ENCODE measurements around the gene BDP1.
"Not testable (repeated sequence)": the region's sequence is repeated elsewhere in the genome, so short reads cannot be mapped to it uniquely, and the experiment has no call there.

Gene BDP1

GRCh38 chr5:71475788-71476384 is 20.4 kb downstream of the BDP1 start:
- DNase-seq = no peak

- DNase-seq = no peak
Measured at GRCh38 chr5:71481441-71481840, 26.0 kb downstream of the BDP1 start.

- DNase-seq = no peak
Measured at GRCh38 chr5:71482132-71482531, 26.7 kb downstream of the BDP1 start.

GRCh38 chr5:71483355-71483754 is 27.9 kb downstream of the BDP1 start:
- DNase-seq = no peak

GRCh38 chr5:71492817-71493615 is 37.6 kb downstream of the BDP1 start:
- DNase-seq = no peak

- DNase-seq = not testable (repeated sequence)
Measured at GRCh38 chr5:71494202-71494601, 38.8 kb downstream of the BDP1 start.

- not testable (repeated sequence) for DNase-seq
Measured at GRCh38 chr5:71498756-71499155, 43.3 kb downstream of the BDP1 start.

- DNase-seq = no peak
Measured at GRCh38 chr5:71503536-71503935, 48.1 kb downstream of the BDP1 start.

- DNase-seq = no peak
Measured at GRCh38 chr5:71522151-71522550, 66.7 kb downstream of the BDP1 start.

GRCh38 chr5:71525611-71526010 is 70.2 kb downstream of the BDP1 start:
- not testable (repeated sequence) for DNase-seq

GRCh38 chr5:71528206-71528605 is 72.8 kb downstream of the BDP1 start:
- no peak for DNase-seq

GRCh38 chr5:71529682-71530081 is 74.2 kb downstream of the BDP1 start:
- no peak for DNase-seq

GRCh38 chr5:71533142-71533541 is 77.7 kb downstream of the BDP1 start:
- DNase-seq = no peak

- no peak for DNase-seq
Measured at GRCh38 chr5:71533615-71534014, 78.2 kb downstream of the BDP1 start.

GRCh38 chr5:71537687-71538086 is 82.2 kb downstream of the BDP1 start:
- DNase-seq = no peak

GRCh38 chr5:71550885-71551284 is 95.4 kb downstream of the BDP1 start:
- DNase-seq = not testable (repeated sequence)

GRCh38 chr5:71551582-71551981 is 96.1 kb downstream of the BDP1 start:
- DNase-seq = not testable (repeated sequence)

GRCh38 chr5:71552026-71552749 is 96.7 kb downstream of the BDP1 start:
- not testable (repeated sequence) for DNase-seq

GRCh38 chr5:71563161-71563560 is 107.7 kb downstream of the BDP1 start:
- DNase-seq = no peak

- no peak for DNase-seq
Measured at GRCh38 chr5:71564895-71565294, 109.4 kb downstream of the BDP1 start.

- DNase-seq = no peak
Measured at GRCh38 chr5:71569748-71570509, 114.5 kb downstream of the BDP1 start.

- DNase-seq = not testable (repeated sequence)
Measured at GRCh38 chr5:71571811-71572210, 116.4 kb downstream of the BDP1 start.

GRCh38 chr5:71573591-71573990 is 118.1 kb downstream of the BDP1 start:
- DNase-seq = no peak
